GM12872 (cell line): ENCODE data around the gene TBXAS1.
A peak's percentile ranks its signal among the peaks of the same experiment; 100 is the strongest.

Experiments
- CTCF ChIP-seq: IDR thresholded peaks from 3 replicates; pipeline ENCODE4 v1.5.1; 2011; ENCODE audit warnings: low read depth, mild to moderate bottlenecking, low read length, moderate library complexity; ENCODE audit not compliant: insufficient read depth

The TBXAS1 gene

GRCh38 chr7:139998572-139998971 is 169.5 kb downstream of the TBXAS1 start:
- TF ChIP-seq CTCF: no peak

- no peak for TF ChIP-seq CTCF
These were observed 170.5 kb downstream of the TBXAS1 start for GRCh38 chr7:139999516-139999915.

- TF ChIP-seq CTCF: no peak
These were observed 171.7 kb downstream of the TBXAS1 start for GRCh38 chr7:140000666-140001268.

- TF ChIP-seq CTCF: peak; percentile 64
These were observed 174.9 kb downstream of the TBXAS1 start for GRCh38 chr7:140003913-140004382.

GRCh38 chr7:140004672-140005071 is 175.6 kb downstream of the TBXAS1 start:
- no peak for TF ChIP-seq CTCF

GRCh38 chr7:140005341-140005740 is 176.3 kb downstream of the TBXAS1 start:
- TF ChIP-seq CTCF: no peak

GRCh38 chr7:140005754-140006503 is 176.9 kb downstream of the TBXAS1 start:
- peak; percentile 22; the same call in 1 of the 3 replicates for TF ChIP-seq CTCF
